Activated CD8-positive, alpha-beta memory T cell treated with anti-CD3 and anti-CD28 coated beads, Interleukin-2, amount 10 ng/mL, durations not matched to agents 7 days and 5 days (primary cell): ENCODE measurements around the gene ZNF32. TPM values are rescaled to one million over a fixed set of nuclear protein-coding genes. Genes with fewer than 3 reads are reported as not detected.
"Not testable (repeated sequence)": the region's sequence is repeated elsewhere in the genome, so short reads cannot be mapped to it uniquely, and the experiment has no call there.

Experiments used
- ATAC-seq: fragments of 150-1000 bp; cut with Tn5 transposase; one replicate; pipeline ENCODE4 v1.10.0; 2021; ENCODE audit warnings: moderate library complexity
- CTCF ChIA-PET: fragments of 350-600 bp; sonication (Branson Sonifier 250); formaldehyde crosslinking; loops from one replicate; lab custom pipeline; 2021; ENCODE audit warnings: antibody characterized with exemption; lab: Charles Lee
- DNase-seq: peaks from one replicate; pipeline ENCODE4 v3.0.0-alpha.2; 2020
- H3K27ac Mint-ChIP-seq: one replicate; pipeline ENCODE4 v1.8.0; 2021; ENCODE audit warnings: mild to moderate bottlenecking, mixed read lengths
- H3K27me3 Mint-ChIP-seq: one replicate; pipeline ENCODE4 v1.8.0; 2021; ENCODE audit warnings: mixed read lengths
- H3K36me3 Mint-ChIP-seq: one replicate; pipeline ENCODE4 v1.8.0; 2021; ENCODE audit warnings: mild to moderate bottlenecking, mixed read lengths
- H3K4me1 Mint-ChIP-seq: one replicate; pipeline ENCODE4 v1.8.0; 2021; ENCODE audit warnings: mixed read lengths
- H3K4me3 Mint-ChIP-seq: one replicate; pipeline ENCODE4 v1.8.0; 2021; ENCODE audit warnings: mild to moderate bottlenecking, moderate library complexity, mixed read lengths
- H3K9me3 Mint-ChIP-seq: one replicate; pipeline ENCODE4 v1.8.0; 2022; ENCODE audit warnings: low read depth, mixed read lengths
- total RNA-seq, 2 experiments: library from RNA; stranded (reverse); gene quantifications; one replicate each; pipeline ENCODE4 v1.2.3, GENCODE V29; 2021

ZNF32 gene
- total RNA-seq, 2 experiments from 2014 or later, result 6.5 to 8.2 TPM

GRCh38 chr10:43606323-43607198 lies 42.1 kb downstream of the ZNF32 start, which contains the start of gene ZNF485:
Gene ZNF485 (plus strand): TSS chr10:43606438. CDS start chr10:43607051, 613 bp downstream.
- peaks cover 9% of the 10 kb centered on the region for H3K27me3 Mint-ChIP-seq
- CTCF ChIA-PET, result interaction anchor here (0.6 to 1.3 kb wide), 3 partner anchors 12 to 261 kb away, joined by 3 to 5 read pairs (median 4); no protein-coding TSS in a partner anchor
- H3K36me3 Mint-ChIP-seq, result peaks cover 33% of the 10 kb centered on the region
- peak within 1 kb of the TSS; percentile 68 for H3K4me3 Mint-ChIP-seq
- H3K27ac Mint-ChIP-seq, result no peak within 1 kb of the TSS
- peaks cover 14% of the 10 kb centered on the region for H3K4me1 Mint-ChIP-seq
- DNase-seq (peak; percentile 67), ATAC-seq (peak; percentile 87)
- peaks cover 12% of the 10 kb centered on the region for H3K9me3 Mint-ChIP-seq

GRCh38 chr10:43605850-43606322 lies 42.8 kb downstream of the ZNF32 start:
- CTCF ChIA-PET, result interaction anchor here (1.1 to 1.3 kb wide), 2 partner anchors 11 to 84 kb away, joined by 3 to 5 read pairs; no protein-coding TSS in a partner anchor
- Mint-ChIP-seq H3K36me3 (peaks cover 32% of the 10 kb centered on the region), H3K9me3 (peaks cover 16% of the 10 kb centered on the region), H3K27me3 (peaks cover 12% of the 10 kb centered on the region), H3K4me3 (peak overlapping the region; percentile 68), H3K27ac (no peak overlapping the region), H3K4me1 (peaks cover 14% of the 10 kb centered on the region)
- no peak for ATAC-seq
- DNase-seq, result no peak

- Mint-ChIP-seq H3K9me3 (peaks cover 12% of the 10 kb centered on the region), H3K27me3 (peaks cover 16% of the 10 kb centered on the region)
- not testable (repeated sequence) for H3K4me1 Mint-ChIP-seq, H3K27ac Mint-ChIP-seq, H3K4me3 Mint-ChIP-seq, DNase-seq, H3K36me3 Mint-ChIP-seq, ATAC-seq
- CTCF ChIA-PET, result interaction anchor here (1.5 kb wide), 1 partner anchor 16 kb away, joined by 3 read pairs; no protein-coding TSS in a partner anchor
These were observed 47.1 kb downstream of the ZNF32 start for GRCh38 chr10:43601576-43601975.

- H3K4me1 Mint-ChIP-seq, result peaks cover 21% of the 10 kb centered on the region
- no peak overlapping the region for H3K27ac Mint-ChIP-seq
- ATAC-seq, result no peak
- CTCF ChIA-PET, result interaction anchor here (0.6 kb wide), 1 partner anchor 83 kb away, joined by 3 read pairs; no protein-coding TSS in a partner anchor
- no peak for DNase-seq
- H3K36me3 Mint-ChIP-seq, result peaks cover 5% of the 10 kb centered on the region
- no peak overlapping the region for H3K4me3 Mint-ChIP-seq
- peaks cover 7% of the 10 kb centered on the region for H3K9me3 Mint-ChIP-seq
- peaks cover 19% of the 10 kb centered on the region for H3K27me3 Mint-ChIP-seq
These were observed 49.3 kb downstream of the ZNF32 start for GRCh38 chr10:43599333-43599732.

- Mint-ChIP-seq H3K27me3 (peaks cover 23% of the 10 kb centered on the region), H3K27ac (no peak overlapping the region), H3K4me1 (peaks cover 21% of the 10 kb centered on the region), H3K36me3 (peaks cover 9% of the 10 kb centered on the region), H3K4me3 (no peak overlapping the region), H3K9me3 (peaks cover 10% of the 10 kb centered on the region)
- CTCF ChIA-PET, result no interaction called here
- ATAC-seq (no peak), DNase-seq (no peak)
These were observed 50.2 kb downstream of the ZNF32 start for GRCh38 chr10:43598446-43598845.

- Mint-ChIP-seq H3K4me3 (no peak overlapping the region), H3K27ac (no peak overlapping the region), H3K36me3 (peaks cover 13% of the 10 kb centered on the region), H3K9me3 (peaks cover 14% of the 10 kb centered on the region), H3K27me3 (peaks cover 28% of the 10 kb centered on the region), H3K4me1 (peaks cover 21% of the 10 kb centered on the region)
- DNase-seq (no peak), ATAC-seq (no peak)
- CTCF ChIA-PET, result no interaction called here
These were observed 52.1 kb downstream of the ZNF32 start for GRCh38 chr10:43596546-43596945.

GRCh38 chr10:43595739-43596298 lies 52.9 kb downstream of the ZNF32 start:
- Mint-ChIP-seq H3K27me3 (peaks cover 25% of the 10 kb centered on the region), H3K4me3 (no peak overlapping the region), H3K9me3 (peaks cover 11% of the 10 kb centered on the region), H3K36me3 (peaks cover 13% of the 10 kb centered on the region), H3K4me1 (peaks cover 21% of the 10 kb centered on the region), H3K27ac (no peak overlapping the region)
- CTCF ChIA-PET, result interaction anchor here (1.5 kb wide), 1 partner anchor 391 kb away, joined by 3 read pairs; no protein-coding TSS in a partner anchor
- peak; percentile 52 for DNase-seq
- peak; percentile 48 for ATAC-seq

- peak; percentile 64 for DNase-seq
- peaks cover 13% of the 10 kb centered on the region for H3K36me3 Mint-ChIP-seq
- H3K4me3 Mint-ChIP-seq, result peak overlapping the region; percentile 64
- peak overlapping the region; percentile 16 for H3K27ac Mint-ChIP-seq
- ATAC-seq, result peak; percentile 87
- H3K27me3 Mint-ChIP-seq, result peaks cover 28% of the 10 kb centered on the region
- CTCF ChIA-PET, result interaction anchor here (1.0 to 1.5 kb wide), 3 partner anchors 11 to 390 kb away, joined by 3 to 5 read pairs (median 3); partner anchors contain the start of gene ZNF485
- H3K4me1 Mint-ChIP-seq, result peaks cover 21% of the 10 kb centered on the region
- peaks cover 11% of the 10 kb centered on the region for H3K9me3 Mint-ChIP-seq
These were observed 53.6 kb downstream of the ZNF32 start for GRCh38 chr10:43594944-43595589.

Other genes starting within 250 kb of the ZNF32 start
- gene HNRNPF, start 239.7 kb downstream of the ZNF32 start, total RNA-seq, result 100 to 1,000 TPM; 446 to 512 TPM
- 1 to 10 TPM; 1.9 to 2.7 TPM for gene ZNF487, start 211.8 kb downstream of the ZNF32 start, total RNA-seq
- gene ZNF239, start 74.3 kb downstream of the ZNF32 start, total RNA-seq, result under 1 TPM in 1 of 2 experiments, not detected in 1; 0.26 TPM
- 1 to 10 TPM; 1.1 to 1.6 TPM for gene ZNF485, start 42.4 kb downstream of the ZNF32 start, total RNA-seq